T-helper 2 cell (primary cell): Measurements from ENCODE around the gene KCNQ4.

Experiments
- DNase-seq, 5 experiments: peaks; one replicate each; pipeline versions ENCODE4 v3.0.0 to v3.0.0-alpha.2; 2012 to 2022

KCNQ4 gene

GRCh38 chr1:40868051-40868723 lies 84.6 kb downstream of the KCNQ4 start:
- DNase-seq, result peak in 1 of 5 experiments; percentile 41

- no peak for DNase-seq
These were observed 86.6 kb downstream of the KCNQ4 start for GRCh38 chr1:40870135-40870728.

- DNase-seq, result no peak
These were observed 88.7 kb downstream of the KCNQ4 start for GRCh38 chr1:40872276-40872675.

GRCh38 chr1:40873863-40874472 lies 90.4 kb downstream of the KCNQ4 start:
- DNase-seq, result no peak

GRCh38 chr1:40876436-40876761 lies 92.8 kb downstream of the KCNQ4 start:
- DNase-seq, result no peak

- DNase-seq, result no peak
These were observed 93.3 kb downstream of the KCNQ4 start for GRCh38 chr1:40876891-40877290.

GRCh38 chr1:40877698-40878097 lies 94.1 kb downstream of the KCNQ4 start:
- DNase-seq, result no peak

- DNase-seq, result no peak
These were observed 95.3 kb downstream of the KCNQ4 start for GRCh38 chr1:40878906-40879305.

GRCh38 chr1:40879482-40880175 lies 96.0 kb downstream of the KCNQ4 start:
- no peak for DNase-seq

GRCh38 chr1:40880813-40881549 lies 97.4 kb downstream of the KCNQ4 start:
- DNase-seq, result no peak

- DNase-seq, result no peak
These were observed 100.6 kb downstream of the KCNQ4 start for GRCh38 chr1:40884055-40884795.

GRCh38 chr1:40886318-40887011 lies 102.9 kb downstream of the KCNQ4 start:
- DNase-seq, result peak in 1 of 5 experiments; percentile 22

GRCh38 chr1:40887012-40887378 lies 103.4 kb downstream of the KCNQ4 start:
- DNase-seq, result no peak

GRCh38 chr1:40887652-40888051 lies 104.1 kb downstream of the KCNQ4 start:
- DNase-seq, result no peak
